Naive thymus-derived CD4-positive, alpha-beta T cell (primary cell): Measurements from ENCODE around the gene ACVRL1. TPM values are rescaled to one million over a fixed set of nuclear protein-coding genes. Genes with fewer than 3 reads are reported as not detected.

Source experiments
- ATAC-seq: fragments of 150-1000 bp; cut with Tn5 transposase; 2 replicates; pipeline ENCODE4 v1.10.0; 2021; ENCODE audit warnings: mild to moderate bottlenecking, moderate library complexity
- CTCF ChIA-PET: fragments of 350-600 bp; sonication (Branson Sonifier 250); formaldehyde crosslinking; loops from one replicate; lab custom pipeline; 2021; ENCODE audit warnings: antibody characterized with exemption; lab: Charles Lee
- POLR2A ChIA-PET: fragments of 350-600 bp; sonication (Branson Sonifier 250); formaldehyde crosslinking; loops from one replicate; lab custom pipeline; 2021; ENCODE audit warnings: antibody characterized with exemption, inconsistent platforms; lab: Charles Lee
- DNase-seq, 9 donors: peaks; one replicate each; pipeline versions ENCODE4 v3.0.0 to v3.0.0-alpha.2; 2020 to 2022; ENCODE audit warnings: mixed read lengths in 1 of 9
- H3K27ac ChIP-seq: one replicate; pipeline ENCODE4 v1.7.0; 2013; ENCODE audit warnings: mild to moderate bottlenecking, low read depth, low read length, moderate library complexity
- H3K27me3 ChIP-seq, 2 donors: one replicate each; pipeline ENCODE4 v1.7.0; 2013; ENCODE audit warnings: low read length in 2 of 2, mild to moderate bottlenecking in 2 of 2, moderate library complexity in 2 of 2; ENCODE audit not compliant: control insufficient read depth in 2 of 2, insufficient read depth in 2 of 2
- H3K36me3 ChIP-seq, 3 experiments: 1 replicate in 2 of 3; 2 replicates in 1 of 3; pipeline ENCODE4 v1.7.0; 2013; ENCODE audit warnings: low read length in 3 of 3, mild to moderate bottlenecking in 3 of 3, moderate library complexity in 1 of 3; ENCODE audit not compliant: insufficient read depth in 3 of 3, control insufficient read depth in 2 of 3
- H3K4me1 ChIP-seq, 2 donors: one replicate each; pipeline ENCODE4 v1.7.0; 2013; ENCODE audit warnings: low read length in 2 of 2, mild to moderate bottlenecking in 2 of 2, moderate library complexity in 1 of 2; ENCODE audit not compliant: control insufficient read depth in 2 of 2, insufficient read depth in 2 of 2
- H3K4me3 ChIP-seq: 2 replicates; pipeline ENCODE4 v1.7.0; 2013; ENCODE audit warnings: mild to moderate bottlenecking, low read length
- H3K9me3 ChIP-seq, 3 experiments: 1 replicate in 2 of 3; 2 replicates in 1 of 3; pipeline ENCODE4 v1.7.0; 2013; ENCODE audit warnings: low read length in 3 of 3; ENCODE audit not compliant: control insufficient read depth in 2 of 3
- H3K27ac Mint-ChIP-seq, 9 donors: one replicate each; pipeline ENCODE4 v1.8.0; 2020 to 2022; ENCODE audit warnings: mixed read lengths in 9 of 9, mild to moderate bottlenecking in 8 of 9, moderate library complexity in 5 of 9, inconsistent platforms in 2 of 9
- H3K27me3 Mint-ChIP-seq, 5 donors: one replicate each; pipeline ENCODE4 v1.8.0; 2021 to 2022; ENCODE audit warnings: mixed read lengths in 5 of 5, mild to moderate bottlenecking in 1 of 5
- H3K36me3 Mint-ChIP-seq, 5 donors: one replicate each; pipeline ENCODE4 v1.8.0; 2020 to 2022; ENCODE audit warnings: mixed read lengths in 5 of 5, mild to moderate bottlenecking in 3 of 5, inconsistent platforms in 1 of 5
- H3K4me1 Mint-ChIP-seq, 7 donors: one replicate each; pipeline ENCODE4 v1.8.0; 2020 to 2022; ENCODE audit warnings: mixed read lengths in 7 of 7, mild to moderate bottlenecking in 3 of 7, inconsistent platforms in 1 of 7
- H3K4me3 Mint-ChIP-seq, 10 donors: one replicate each; pipeline ENCODE4 v1.8.0; 2020 to 2022; ENCODE audit warnings: mild to moderate bottlenecking in 10 of 10, mixed read lengths in 10 of 10, moderate library complexity in 6 of 10, inconsistent platforms in 2 of 10
- H3K9me3 Mint-ChIP-seq, 11 donors: one replicate each; pipeline ENCODE4 v1.8.0; 2020 to 2022; ENCODE audit warnings: mixed read lengths in 11 of 11, mild to moderate bottlenecking in 4 of 11, inconsistent platforms in 1 of 11, moderate library complexity in 1 of 11
- intact Hi-C, 2 donors: fragments of 100-400 bp; cut with micrococcal nuclease; formaldehyde crosslinking; loops; one replicate each; pipeline ENCODE4 v1.15.1; 2023
- polyA plus RNA-seq, 2 donors: library from polyadenylated mRNA; unstranded; fragments of 300-500 nt; fragmentation: Illumina TruSeq; gene quantifications; one replicate each; pipeline ENCODE4 v1.2.3, GENCODE V29; 2021
- total RNA-seq, 6 experiments: library from RNA in 5 of 6; stranded (reverse) in 5 of 6; gene quantifications; 1 replicate in 5 of 6; 2 replicates in 1 of 6; pipeline ENCODE4 v1.2.3 and lab custom pipeline; 2021 to 2026

The ACVRL1 gene
- total and polyA plus RNA-seq, 7 experiments from 2014 or later = 0.64 to 0.70 TPM; not detected in 5

DNA sequence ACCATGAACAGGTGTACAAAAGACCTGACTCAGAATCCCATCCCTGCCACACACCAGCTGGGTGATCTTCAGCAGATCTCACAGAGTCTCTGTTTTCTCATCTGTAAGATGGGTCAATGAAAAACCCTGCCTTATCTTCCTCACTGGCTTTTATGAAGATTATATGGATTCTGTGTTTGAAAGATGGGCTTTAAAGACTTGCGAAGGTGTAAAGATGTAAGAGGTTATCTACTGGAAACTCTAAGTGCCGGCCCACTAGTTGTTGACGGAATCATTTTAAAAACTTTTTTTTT is 34.7 kb upstream of the ACVRL1 start:
- intact Hi-C loops = no loop called here
- Histone ChIP-seq H3K27me3 (peaks cover 0 to 16% of the 10 kb centered on the region in 2 donors), H3K27ac (no peak overlapping the region), H3K36me3 (no peaks in the 10 kb centered on the region), H3K4me1 (no peaks in the 10 kb centered on the region), H3K4me3 (no peak overlapping the region), H3K9me3 (no peaks in the 10 kb centered on the region)
- Mint-ChIP-seq H3K36me3 (no peaks in the 10 kb centered on the region), H3K4me1 (peaks cover 6 to 19% (median 15%) of the 10 kb centered on the region in 7 donors), H3K9me3 (no peaks in the 10 kb centered on the region), H3K27me3 (peaks cover 30 to 41% (median 35%) of the 10 kb centered on the region in 5 donors), H3K27ac (no peak overlapping the region), H3K4me3 (no peak overlapping the region)
- ATAC-seq = no peak
- CTCF ChIA-PET = no interaction called here
- no peak for DNase-seq
- POLR2A ChIA-PET = interaction anchor here (0.5 kb wide), 1 partner anchor 1251 kb away, joined by 3 read pairs; no protein-coding TSS in a partner anchor

- H3K27ac ChIP-seq = no peak overlapping the region
- H3K4me1 Mint-ChIP-seq = peaks cover 6 to 15% (median 11%) of the 10 kb centered on the region in 7 donors
- CTCF ChIA-PET = interaction anchor here (0.7 to 1.2 kb wide), 2 partner anchors 53 to 797 kb away, joined by 3 read pairs; no protein-coding TSS in a partner anchor
- no peaks in the 10 kb centered on the region for H3K9me3 ChIP-seq
- H3K36me3 Mint-ChIP-seq = no peaks in the 10 kb centered on the region
- intact Hi-C loops = no loop called here
- H3K27me3 Mint-ChIP-seq = peaks cover 22 to 35% (median 27%) of the 10 kb centered on the region in 5 donors
- DNase-seq (no peak), ATAC-seq (no peak)
- peaks cover 0 to 12% of the 10 kb centered on the region in 2 donors for H3K27me3 ChIP-seq
- H3K4me1 ChIP-seq = no peaks in the 10 kb centered on the region
- no peak overlapping the region for H3K4me3 Mint-ChIP-seq
- no peak overlapping the region for H3K4me3 ChIP-seq
- H3K9me3 Mint-ChIP-seq = no peaks in the 10 kb centered on the region
- no peak overlapping the region for H3K27ac Mint-ChIP-seq
- POLR2A ChIA-PET = interaction anchor here (0.5 kb wide), 1 partner anchor 1251 kb away, joined by 3 read pairs; no protein-coding TSS in a partner anchor
- no peaks in the 10 kb centered on the region for H3K36me3 ChIP-seq
Measured at GRCh38 chr12:51873251-51873994, 33.9 kb upstream of the ACVRL1 start.

GRCh38 chr12:51874000-51874399 is 33.3 kb upstream of the ACVRL1 start:
- Mint-ChIP-seq H3K9me3 (no peaks in the 10 kb centered on the region), H3K4me3 (no peak overlapping the region), H3K27ac (peak overlapping the region in 1 of 9 donors; percentile 65), H3K27me3 (peaks cover 17 to 29% (median 21%) of the 10 kb centered on the region in 5 donors), H3K4me1 (peaks cover under 1 to 12% (median 8%) of the 10 kb centered on the region in 7 donors), H3K36me3 (no peaks in the 10 kb centered on the region)
- peaks cover 0 to 6% of the 10 kb centered on the region in 2 donors for H3K27me3 ChIP-seq
- no peak for ATAC-seq
- H3K36me3 ChIP-seq = no peaks in the 10 kb centered on the region
- no peak overlapping the region for H3K27ac ChIP-seq
- intact Hi-C loops = no loop called here
- H3K4me1 ChIP-seq = no peaks in the 10 kb centered on the region
- POLR2A ChIA-PET = no interaction called here
- DNase-seq = no peak
- H3K4me3 ChIP-seq = no peak overlapping the region
- CTCF ChIA-PET = interaction anchor here (0.7 to 1.2 kb wide), 2 partner anchors 53 to 797 kb away, joined by 3 read pairs; no protein-coding TSS in a partner anchor
- no peaks in the 10 kb centered on the region for H3K9me3 ChIP-seq

GRCh38 chr12:51874486-51874885 is 32.8 kb upstream of the ACVRL1 start:
- H3K9me3 ChIP-seq = no peaks in the 10 kb centered on the region
- no peaks in the 10 kb centered on the region for H3K36me3 Mint-ChIP-seq
- no peak for ATAC-seq
- H3K4me1 Mint-ChIP-seq = peaks cover 0 to 12% (median 8%) of the 10 kb centered on the region in 7 donors
- no peaks in the 10 kb centered on the region for H3K36me3 ChIP-seq
- H3K4me3 Mint-ChIP-seq = no peak overlapping the region
- H3K27ac ChIP-seq = no peak overlapping the region
- peak overlapping the region in 1 of 9 donors; percentile 58 for H3K27ac Mint-ChIP-seq
- peaks cover 0 to 3% of the 10 kb centered on the region in 2 donors for H3K27me3 ChIP-seq
- ChIA-PET CTCF (interaction anchor here (0.6 to 1.4 kb wide), 8 partner anchors 9 to 376 kb away, joined by 3 to 4 read pairs (median 3); no protein-coding TSS in a partner anchor), POLR2A (interaction anchor here (0.7 kb wide), 1 partner anchor 52 kb away, joined by 3 read pairs; no protein-coding TSS in a partner anchor)
- H3K4me3 ChIP-seq = no peak overlapping the region
- peaks cover 16 to 31% (median 21%) of the 10 kb centered on the region in 5 donors for H3K27me3 Mint-ChIP-seq
- H3K4me1 ChIP-seq = no peaks in the 10 kb centered on the region
- intact Hi-C loops = no loop called here
- DNase-seq = no peak
- H3K9me3 Mint-ChIP-seq = no peaks in the 10 kb centered on the region

DNA sequence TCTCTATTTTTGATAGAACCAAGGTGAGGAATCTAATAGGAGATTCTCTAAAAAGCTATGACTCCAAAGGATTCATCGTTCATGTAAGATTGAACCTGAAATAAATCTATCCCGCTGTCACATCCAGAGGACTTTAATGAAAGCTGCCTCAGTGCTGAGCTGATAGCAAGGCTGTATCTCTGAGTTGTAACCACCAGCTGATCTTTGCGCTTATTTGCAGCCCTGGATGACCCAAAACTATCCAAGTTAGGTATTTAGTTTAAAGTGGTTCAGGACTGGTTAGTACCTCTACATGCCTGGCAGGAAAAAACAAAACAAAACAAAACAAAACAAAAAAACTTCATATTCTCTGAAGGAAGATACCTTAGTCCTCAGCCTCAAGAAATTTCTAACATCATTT is 28.2 kb upstream of the ACVRL1 start:
- CTCF ChIA-PET = interaction anchor here (1.2 kb wide), 1 partner anchor 58 kb away, joined by 3 read pairs; no protein-coding TSS in a partner anchor
- POLR2A ChIA-PET = interaction anchor here (0.7 kb wide), 1 partner anchor 1062 kb away, joined by 6 read pairs; no protein-coding TSS in a partner anchor
- H3K9me3 Mint-ChIP-seq = peaks cover 0 to under 1% (median 0%) of the 10 kb centered on the region in 11 donors

DNA sequence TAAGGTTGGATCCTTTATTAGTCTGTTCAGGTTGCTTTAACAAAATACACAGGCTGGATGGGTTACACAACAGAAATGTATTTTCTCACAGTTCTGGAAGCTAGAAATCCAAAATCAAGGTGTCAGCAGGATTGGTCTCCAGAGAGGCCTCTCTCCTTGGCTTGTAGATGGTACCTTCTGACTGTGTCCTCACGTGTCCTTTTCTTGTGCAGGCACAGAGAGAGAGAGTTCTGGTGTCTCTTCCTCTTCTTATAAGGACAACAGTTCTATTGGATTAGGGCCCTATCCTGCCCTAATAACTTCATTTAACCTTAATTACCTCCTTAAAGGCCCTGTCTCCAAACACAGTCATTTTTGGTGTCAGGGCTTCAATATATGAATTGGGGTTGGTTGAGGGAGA is 24.0 kb upstream of the ACVRL1 start:
- POLR2A ChIA-PET = no interaction called here
- no peak overlapping the region for H3K4me3 ChIP-seq
- peaks cover 0 to 5% of the 10 kb centered on the region in 2 donors for H3K4me1 ChIP-seq
- intact Hi-C loops = no loop called here
- H3K4me1 Mint-ChIP-seq = peaks cover 12 to 22% (median 16%) of the 10 kb centered on the region in 7 donors
- peaks cover 0 to 4% (median 0%) of the 10 kb centered on the region in 11 donors for H3K9me3 Mint-ChIP-seq
- H3K9me3 ChIP-seq = no peaks in the 10 kb centered on the region
- ATAC-seq (no peak), DNase-seq (no peak)
- CTCF ChIA-PET = interaction anchor here (1.4 kb wide), 1 partner anchor 8 kb away, joined by 4 read pairs; no protein-coding TSS in a partner anchor
- no peaks in the 10 kb centered on the region for H3K36me3 ChIP-seq
- peak overlapping the region in 1 of 9 donors; percentile 20 for H3K27ac Mint-ChIP-seq
- peaks cover 0 to 5% (median 0%) of the 10 kb centered on the region in 5 donors for H3K27me3 Mint-ChIP-seq
- H3K27me3 ChIP-seq = no peaks in the 10 kb centered on the region
- peaks cover 0 to 6% (median 0%) of the 10 kb centered on the region in 5 donors for H3K36me3 Mint-ChIP-seq
- H3K27ac ChIP-seq = no peak overlapping the region
- no peak overlapping the region for H3K4me3 Mint-ChIP-seq

More for the DNA sequence above, 28.2 kb upstream of the ACVRL1 start:
- Mint-ChIP-seq H3K36me3 (no peaks in the 10 kb centered on the region), H3K27ac (no peak overlapping the region), H3K4me1 (peaks cover 0 to 4% (median 0%) of the 10 kb centered on the region in 7 donors), H3K27me3 (peaks cover 0 to 9% (median 0%) of the 10 kb centered on the region in 5 donors), H3K4me3 (no peak overlapping the region)
- no peak for ATAC-seq
- DNase-seq = no peak
- Histone ChIP-seq H3K36me3 (no peaks in the 10 kb centered on the region), H3K27me3 (no peaks in the 10 kb centered on the region), H3K4me3 (no peak overlapping the region), H3K4me1 (no peaks in the 10 kb centered on the region), H3K9me3 (no peaks in the 10 kb centered on the region), H3K27ac (no peak overlapping the region)
- intact Hi-C loops = loop anchor here (5.0 kb wide), 2 partner anchors 52 to 347 kb away; no protein-coding TSS in a partner anchor
